GM23338 (cell line): Measurements from ENCODE around the gene OXCT1. TPM values are rescaled to one million over a fixed set of nuclear protein-coding genes. Genes with fewer than 3 reads are reported as not detected.

Source experiments
- ATAC-seq: fragments of 200-7000 bp; cut with Tn5 transposase; 3 replicates; pipeline ENCODE4 v1.9.1; 2020
- DNase-seq: peaks from one replicate; pipeline ENCODE4 v3.0.0-alpha.2; 2015; ENCODE audit warnings: low spot score
- H2AFZ ChIP-seq: fragments of 200-600 bp; sonication (generic); 2 replicates; pipeline ENCODE4 v1.8.0; 2016; ENCODE audit warnings: antibody characterized with exemption, mild to moderate bottlenecking, moderate library complexity
- H3F3A ChIP-seq: fragments of 200-600 bp; sonication (generic); replicated peaks from 2 replicates; pipeline ENCODE4 v1.8.0; 2017; ENCODE audit warnings: antibody characterized with exemption, mixed run types, low read depth
- H3K27ac ChIP-seq: fragments of 200-600 bp; sonication (generic); 2 replicates; pipeline ENCODE4 v1.6.1; 2016; ENCODE audit warnings: low read depth
- H3K27me3 ChIP-seq: fragments of 200-600 bp; sonication (generic); 2 replicates; pipeline ENCODE4 v1.8.0; 2016; ENCODE audit warnings: mild to moderate bottlenecking, mixed run types, moderate library complexity; ENCODE audit not compliant: insufficient read depth
- H3K36me3 ChIP-seq: fragments of 200-600 bp; sonication (generic); 2 replicates; pipeline ENCODE4 v1.8.0; 2016; ENCODE audit warnings: mild to moderate bottlenecking; ENCODE audit not compliant: insufficient read depth
- H3K4me1 ChIP-seq: fragments of 200-600 bp; sonication (generic); 2 replicates; pipeline ENCODE4 v1.8.0; 2016; ENCODE audit warnings: mild to moderate bottlenecking, moderate library complexity; ENCODE audit not compliant: insufficient read depth
- H3K4me2 ChIP-seq: fragments of 200-600 bp; sonication (generic); 2 replicates; pipeline ENCODE4 v1.7.1; 2017; ENCODE audit warnings: mixed run types
- H3K4me3 ChIP-seq: fragments of 200-600 bp; sonication (generic); 2 replicates; pipeline ENCODE4 v1.6.1; 2016; ENCODE audit warnings: mixed run types
- H3K79me2 ChIP-seq: fragments of 200-600 bp; sonication (generic); replicated peaks from 2 replicates; pipeline ENCODE4 v1.8.0; 2017; ENCODE audit warnings: mild to moderate bottlenecking; ENCODE audit not compliant: insufficient read depth
- H3K9me2 ChIP-seq: fragments of 200-600 bp; sonication (generic); 2 replicates; pipeline ENCODE4 v1.8.0; 2017; ENCODE audit not compliant: insufficient read depth
- H4K20me1 ChIP-seq: fragments of 200-600 bp; sonication (generic); replicated peaks from 2 replicates; pipeline ENCODE4 v1.8.0; 2017; ENCODE audit warnings: mild to moderate bottlenecking; ENCODE audit not compliant: insufficient read depth
- H3K27ac Mint-ChIP-seq: 2 replicates; pipeline ENCODE4 v1.8.0; 2020; ENCODE audit warnings: inconsistent platforms, mild to moderate bottlenecking, moderate library complexity, mixed read lengths
- H3K27me3 Mint-ChIP-seq: 3 replicates; pipeline ENCODE4 v1.8.0; 2022; ENCODE audit warnings: low read depth, mild to moderate bottlenecking, moderate library complexity, mixed read lengths, inconsistent platforms; ENCODE audit not compliant: insufficient read depth, poor library complexity
- H3K36me3 Mint-ChIP-seq: 3 replicates; pipeline ENCODE4 v1.8.0; 2021; ENCODE audit warnings: low read depth, mild to moderate bottlenecking, inconsistent platforms, moderate library complexity, mixed read lengths
- H3K4me1 Mint-ChIP-seq: 3 replicates; pipeline ENCODE4 v1.8.0; 2020; ENCODE audit warnings: mild to moderate bottlenecking, inconsistent platforms, mixed read lengths
- H3K4me3 Mint-ChIP-seq: 3 replicates; pipeline ENCODE4 v1.8.0; 2021; ENCODE audit warnings: moderate library complexity, mild to moderate bottlenecking, inconsistent platforms, mixed read lengths
- H3K9me3 Mint-ChIP-seq: 3 replicates; pipeline ENCODE4 v1.8.0; 2020; ENCODE audit warnings: moderate library complexity, mild to moderate bottlenecking, inconsistent platforms, mixed read lengths
- EZH2 ChIP-seq: fragments of 200-600 bp; sonication (generic); IDR thresholded peaks from one replicate; pipeline ENCODE4 v1.8.0; 2017; ENCODE audit warnings: antibody characterized with exemption, mild to moderate bottlenecking, low read depth; ENCODE audit not compliant: unreplicated experiment
- EZH2phosphoT487 ChIP-seq: fragments of 200-600 bp; sonication (generic); IDR thresholded peaks from one replicate; pipeline ENCODE4 v1.8.1; 2018; ENCODE audit warnings: antibody characterized with exemption; ENCODE audit not compliant: unreplicated experiment
- JUNB ChIP-seq: IDR thresholded peaks from one replicate; pipeline ENCODE4 v1.6.1; 2016; ENCODE audit warnings: antibody characterized with exemption; ENCODE audit not compliant: unreplicated experiment
- NANOG ChIP-seq: IDR thresholded peaks from 2 replicates; pipeline ENCODE4 v1.6.1; 2016; ENCODE audit warnings: antibody characterized with exemption, borderline replicate concordance
- ZNF114 ChIP-seq: fragments of 250-450 bp; sonication (Bioruptor Pico); IDR thresholded peaks from 2 replicates; pipeline ENCODE4 v1.5.0; 2020; ENCODE audit warnings: mild to moderate bottlenecking, moderate library complexity
- ZNF331 ChIP-seq: fragments of 250-450 bp; sonication (Bioruptor Pico); IDR thresholded peaks from 2 replicates; pipeline ENCODE4 v1.5.0; 2020; ENCODE audit warnings: low read depth, mild to moderate bottlenecking, moderate library complexity
- polyA plus RNA-seq: library from polyadenylated mRNA; unstranded; fragments of >200 nt; fragmentation: Nextera tagmentation; extraction: Ambion mirVana; gene quantifications from 2 replicates; pipeline ENCODE4 v1.2.1, GENCODE V29; 2016
- total RNA-seq: library from RNA; depleted of rRNA; stranded (reverse); fragments of >200 nt; shearing (Covaris generic); gene quantifications from 2 replicates; pipeline ENCODE4 v1.2.3, GENCODE V29; 2014
- TF ChIP-seq, protein P1 (sequence below): IDR thresholded peaks from one replicate; pipeline ENCODE4 v1.6.1; 2018; ENCODE audit warnings: antibody characterized with exemption; ENCODE audit not compliant: unreplicated experiment
- TF ChIP-seq, protein P2 (sequence below): fragments of 250-450 bp; sonication (Bioruptor Pico); IDR thresholded peaks from 2 replicates; pipeline ENCODE4 v1.5.0; 2020; ENCODE audit warnings: mild to moderate bottlenecking, moderate library complexity
- TF ChIP-seq, protein P3 (sequence below), 2 experiments: fragments of 200-600 bp in 1 of 2; sonication (generic) in 1 of 2; conservative IDR thresholded peaks; 2 replicates each; pipeline versions ENCODE4 v1.5.1 to v1.6.1; 2016 to 2017; ENCODE audit warnings: antibody characterized with exemption in 2 of 2, low read depth in 2 of 2, mild to moderate bottlenecking in 2 of 2, moderate library complexity in 1 of 2

OXCT1 gene
- total and polyA plus RNA-seq, 2 experiments from 2014 or later = 11.6 to 37.0 TPM

DNA sequence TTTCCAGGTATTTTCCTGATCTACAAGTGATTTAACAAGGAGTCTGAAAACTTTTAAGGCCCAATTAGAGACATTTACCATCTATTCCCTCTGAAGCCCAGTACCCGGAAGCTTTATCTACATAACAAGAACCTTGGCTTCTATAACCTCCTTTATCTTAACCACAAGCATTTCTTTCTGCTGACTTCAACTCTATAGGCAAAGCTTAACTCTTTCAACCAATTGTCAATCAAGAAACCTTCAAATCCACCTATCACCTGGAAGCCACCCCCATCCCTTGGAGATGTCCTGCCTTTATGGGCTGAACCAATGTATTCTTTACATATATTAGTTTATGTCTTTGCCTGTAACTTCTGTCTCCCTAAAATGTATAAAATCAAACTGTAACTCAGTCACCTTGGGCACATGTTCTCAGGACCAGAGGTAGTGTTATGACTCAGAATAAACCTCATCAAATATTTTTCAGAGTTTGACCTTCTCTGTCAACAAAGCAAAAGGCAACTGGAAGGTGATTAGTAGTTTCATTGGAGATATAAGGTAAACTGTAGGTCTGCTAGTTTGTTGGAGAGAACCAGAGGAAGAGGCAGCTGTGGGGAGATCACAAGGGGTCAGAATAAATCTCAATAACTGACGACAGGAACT, 21.0 kb upstream of the OXCT1 start:
- Mint-ChIP-seq H3K36me3 (peaks cover 6% of the 10 kb centered on the region; the same call in 1 of the 3 replicates), H3K4me3 (no peak overlapping the region), H3K4me1 (no peaks in the 10 kb centered on the region), H3K9me3 (peaks cover 34% of the 10 kb centered on the region), H3K27ac (no peak overlapping the region), H3K27me3 (peaks cover 3% of the 10 kb centered on the region)
- H3K27me3 ChIP-seq = no peaks in the 10 kb centered on the region
- H2AFZ ChIP-seq = no peak overlapping the region
- H3K36me3 ChIP-seq = 0 out of 2 replicates have a peak, but pooled peaks cover 4% of the 10 kb centered on the region
- H3K4me3 ChIP-seq = no peak overlapping the region
- DNase-seq = peak; percentile 4
- H3K4me2 ChIP-seq = no peak overlapping the region
- 0 out of 2 replicates have a peak, but pooled peaks cover 7% of the 10 kb centered on the region for H3K9me2 ChIP-seq
- TF ChIP-seq, protein P1, sequence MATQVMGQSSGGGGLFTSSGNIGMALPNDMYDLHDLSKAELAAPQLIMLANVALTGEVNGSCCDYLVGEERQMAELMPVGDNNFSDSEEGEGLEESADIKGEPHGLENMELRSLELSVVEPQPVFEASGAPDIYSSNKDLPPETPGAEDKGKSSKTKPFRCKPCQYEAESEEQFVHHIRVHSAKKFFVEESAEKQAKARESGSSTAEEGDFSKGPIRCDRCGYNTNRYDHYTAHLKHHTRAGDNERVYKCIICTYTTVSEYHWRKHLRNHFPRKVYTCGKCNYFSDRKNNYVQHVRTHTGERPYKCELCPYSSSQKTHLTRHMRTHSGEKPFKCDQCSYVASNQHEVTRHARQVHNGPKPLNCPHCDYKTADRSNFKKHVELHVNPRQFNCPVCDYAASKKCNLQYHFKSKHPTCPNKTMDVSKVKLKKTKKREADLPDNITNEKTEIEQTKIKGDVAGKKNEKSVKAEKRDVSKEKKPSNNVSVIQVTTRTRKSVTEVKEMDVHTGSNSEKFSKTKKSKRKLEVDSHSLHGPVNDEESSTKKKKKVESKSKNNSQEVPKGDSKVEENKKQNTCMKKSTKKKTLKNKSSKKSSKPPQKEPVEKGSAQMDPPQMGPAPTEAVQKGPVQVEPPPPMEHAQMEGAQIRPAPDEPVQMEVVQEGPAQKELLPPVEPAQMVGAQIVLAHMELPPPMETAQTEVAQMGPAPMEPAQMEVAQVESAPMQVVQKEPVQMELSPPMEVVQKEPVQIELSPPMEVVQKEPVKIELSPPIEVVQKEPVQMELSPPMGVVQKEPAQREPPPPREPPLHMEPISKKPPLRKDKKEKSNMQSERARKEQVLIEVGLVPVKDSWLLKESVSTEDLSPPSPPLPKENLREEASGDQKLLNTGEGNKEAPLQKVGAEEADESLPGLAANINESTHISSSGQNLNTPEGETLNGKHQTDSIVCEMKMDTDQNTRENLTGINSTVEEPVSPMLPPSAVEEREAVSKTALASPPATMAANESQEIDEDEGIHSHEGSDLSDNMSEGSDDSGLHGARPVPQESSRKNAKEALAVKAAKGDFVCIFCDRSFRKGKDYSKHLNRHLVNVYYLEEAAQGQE = no peak
- no peak for TF ChIP-seq ZNF331 (CRISPR knock-in tag)
- TF ChIP-seq NANOG = no peak
- no peak for TF ChIP-seq ZNF114 (CRISPR knock-in tag)
- TF ChIP-seq, protein P2, sequence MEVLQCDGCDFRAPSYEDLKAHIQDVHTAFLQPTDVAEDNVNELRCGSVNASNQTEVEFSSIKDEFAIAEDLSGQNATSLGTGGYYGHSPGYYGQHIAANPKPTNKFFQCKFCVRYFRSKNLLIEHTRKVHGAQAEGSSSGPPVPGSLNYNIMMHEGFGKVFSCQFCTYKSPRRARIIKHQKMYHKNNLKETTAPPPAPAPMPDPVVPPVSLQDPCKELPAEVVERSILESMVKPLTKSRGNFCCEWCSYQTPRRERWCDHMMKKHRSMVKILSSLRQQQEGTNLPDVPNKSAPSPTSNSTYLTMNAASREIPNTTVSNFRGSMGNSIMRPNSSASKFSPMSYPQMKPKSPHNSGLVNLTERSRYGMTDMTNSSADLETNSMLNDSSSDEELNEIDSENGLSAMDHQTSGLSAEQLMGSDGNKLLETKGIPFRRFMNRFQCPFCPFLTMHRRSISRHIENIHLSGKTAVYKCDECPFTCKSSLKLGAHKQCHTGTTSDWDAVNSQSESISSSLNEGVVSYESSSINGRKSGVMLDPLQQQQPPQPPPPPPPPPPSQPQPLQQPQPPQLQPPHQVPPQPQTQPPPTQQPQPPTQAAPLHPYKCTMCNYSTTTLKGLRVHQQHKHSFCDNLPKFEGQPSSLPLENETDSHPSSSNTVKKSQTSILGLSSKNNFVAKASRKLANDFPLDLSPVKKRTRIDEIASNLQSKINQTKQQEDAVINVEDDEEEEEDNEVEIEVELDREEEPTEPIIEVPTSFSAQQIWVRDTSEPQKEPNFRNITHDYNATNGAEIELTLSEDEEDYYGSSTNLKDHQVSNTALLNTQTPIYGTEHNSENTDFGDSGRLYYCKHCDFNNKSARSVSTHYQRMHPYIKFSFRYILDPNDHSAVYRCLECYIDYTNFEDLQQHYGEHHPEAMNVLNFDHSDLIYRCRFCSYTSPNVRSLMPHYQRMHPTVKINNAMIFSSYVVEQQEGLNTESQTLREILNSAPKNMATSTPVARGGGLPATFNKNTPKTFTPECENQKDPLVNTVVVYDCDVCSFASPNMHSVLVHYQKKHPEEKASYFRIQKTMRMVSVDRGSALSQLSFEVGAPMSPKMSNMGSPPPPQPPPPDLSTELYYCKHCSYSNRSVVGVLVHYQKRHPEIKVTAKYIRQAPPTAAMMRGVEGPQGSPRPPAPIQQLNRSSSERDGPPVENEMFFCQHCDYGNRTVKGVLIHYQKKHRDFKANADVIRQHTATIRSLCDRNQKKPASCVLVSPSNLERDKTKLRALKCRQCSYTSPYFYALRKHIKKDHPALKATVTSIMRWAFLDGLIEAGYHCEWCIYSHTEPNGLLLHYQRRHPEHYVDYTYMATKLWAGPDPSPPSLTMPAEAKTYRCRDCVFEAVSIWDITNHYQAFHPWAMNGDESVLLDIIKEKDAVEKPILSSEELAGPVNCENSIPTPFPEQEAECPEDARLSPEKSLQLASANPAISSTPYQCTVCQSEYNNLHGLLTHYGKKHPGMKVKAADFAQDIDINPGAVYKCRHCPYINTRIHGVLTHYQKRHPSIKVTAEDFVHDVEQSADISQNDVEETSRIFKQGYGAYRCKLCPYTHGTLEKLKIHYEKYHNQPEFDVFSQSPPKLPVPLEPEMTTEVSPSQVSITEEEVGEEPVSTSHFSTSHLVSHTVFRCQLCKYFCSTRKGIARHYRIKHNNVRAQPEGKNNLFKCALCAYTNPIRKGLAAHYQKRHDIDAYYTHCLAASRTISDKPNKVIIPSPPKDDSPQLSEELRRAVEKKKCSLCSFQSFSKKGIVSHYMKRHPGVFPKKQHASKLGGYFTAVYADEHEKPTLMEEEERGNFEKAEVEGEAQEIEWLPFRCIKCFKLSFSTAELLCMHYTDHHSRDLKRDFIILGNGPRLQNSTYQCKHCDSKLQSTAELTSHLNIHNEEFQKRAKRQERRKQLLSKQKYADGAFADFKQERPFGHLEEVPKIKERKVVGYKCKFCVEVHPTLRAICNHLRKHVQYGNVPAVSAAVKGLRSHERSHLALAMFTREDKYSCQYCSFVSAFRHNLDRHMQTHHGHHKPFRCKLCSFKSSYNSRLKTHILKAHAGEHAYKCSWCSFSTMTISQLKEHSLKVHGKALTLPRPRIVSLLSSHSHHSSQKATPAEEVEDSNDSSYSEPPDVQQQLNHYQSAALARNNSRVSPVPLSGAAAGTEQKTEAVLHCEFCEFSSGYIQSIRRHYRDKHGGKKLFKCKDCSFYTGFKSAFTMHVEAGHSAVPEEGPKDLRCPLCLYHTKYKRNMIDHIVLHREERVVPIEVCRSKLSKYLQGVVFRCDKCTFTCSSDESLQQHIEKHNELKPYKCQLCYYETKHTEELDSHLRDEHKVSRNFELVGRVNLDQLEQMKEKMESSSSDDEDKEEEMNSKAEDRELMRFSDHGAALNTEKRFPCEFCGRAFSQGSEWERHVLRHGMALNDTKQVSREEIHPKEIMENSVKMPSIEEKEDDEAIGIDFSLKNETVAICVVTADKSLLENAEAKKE = no peak
- no peak for TF ChIP-seq EZH2phosphoT487
- TF ChIP-seq, protein P3, sequence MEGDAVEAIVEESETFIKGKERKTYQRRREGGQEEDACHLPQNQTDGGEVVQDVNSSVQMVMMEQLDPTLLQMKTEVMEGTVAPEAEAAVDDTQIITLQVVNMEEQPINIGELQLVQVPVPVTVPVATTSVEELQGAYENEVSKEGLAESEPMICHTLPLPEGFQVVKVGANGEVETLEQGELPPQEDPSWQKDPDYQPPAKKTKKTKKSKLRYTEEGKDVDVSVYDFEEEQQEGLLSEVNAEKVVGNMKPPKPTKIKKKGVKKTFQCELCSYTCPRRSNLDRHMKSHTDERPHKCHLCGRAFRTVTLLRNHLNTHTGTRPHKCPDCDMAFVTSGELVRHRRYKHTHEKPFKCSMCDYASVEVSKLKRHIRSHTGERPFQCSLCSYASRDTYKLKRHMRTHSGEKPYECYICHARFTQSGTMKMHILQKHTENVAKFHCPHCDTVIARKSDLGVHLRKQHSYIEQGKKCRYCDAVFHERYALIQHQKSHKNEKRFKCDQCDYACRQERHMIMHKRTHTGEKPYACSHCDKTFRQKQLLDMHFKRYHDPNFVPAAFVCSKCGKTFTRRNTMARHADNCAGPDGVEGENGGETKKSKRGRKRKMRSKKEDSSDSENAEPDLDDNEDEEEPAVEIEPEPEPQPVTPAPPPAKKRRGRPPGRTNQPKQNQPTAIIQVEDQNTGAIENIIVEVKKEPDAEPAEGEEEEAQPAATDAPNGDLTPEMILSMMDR (conservative IDR thresholded peaks at IDR 0.05; ENCODE audit: low read depth in 2 of 2) = no peak
- TF ChIP-seq EZH2 = no peak
- no peak for TF ChIP-seq JUNB
- no peak overlapping the region for H3K27ac ChIP-seq
- H3K4me1 ChIP-seq = no peaks in the 10 kb centered on the region
- no peaks in the 10 kb centered on the region for H3K79me2 ChIP-seq
- no peaks in the 10 kb centered on the region for H4K20me1 ChIP-seq
- no peak for ATAC-seq
- no peaks in the 10 kb centered on the region for H3F3A ChIP-seq
